HG03442 (cell line): ENCODE measurements around the gene GPN3.
"Not testable (repeated sequence)": the region's sequence is repeated elsewhere in the genome, so short reads cannot be mapped to it uniquely, and the experiment has no call there.

Experiments used
- ATAC-seq: cut with Tn5 transposase; IDR thresholded peaks from one replicate; pipeline ENCODE4 v1.9.1; 2021; ENCODE audit warnings: mild to moderate bottlenecking, moderate library complexity; ENCODE audit not compliant: unreplicated experiment

GPN3 gene

DNA sequence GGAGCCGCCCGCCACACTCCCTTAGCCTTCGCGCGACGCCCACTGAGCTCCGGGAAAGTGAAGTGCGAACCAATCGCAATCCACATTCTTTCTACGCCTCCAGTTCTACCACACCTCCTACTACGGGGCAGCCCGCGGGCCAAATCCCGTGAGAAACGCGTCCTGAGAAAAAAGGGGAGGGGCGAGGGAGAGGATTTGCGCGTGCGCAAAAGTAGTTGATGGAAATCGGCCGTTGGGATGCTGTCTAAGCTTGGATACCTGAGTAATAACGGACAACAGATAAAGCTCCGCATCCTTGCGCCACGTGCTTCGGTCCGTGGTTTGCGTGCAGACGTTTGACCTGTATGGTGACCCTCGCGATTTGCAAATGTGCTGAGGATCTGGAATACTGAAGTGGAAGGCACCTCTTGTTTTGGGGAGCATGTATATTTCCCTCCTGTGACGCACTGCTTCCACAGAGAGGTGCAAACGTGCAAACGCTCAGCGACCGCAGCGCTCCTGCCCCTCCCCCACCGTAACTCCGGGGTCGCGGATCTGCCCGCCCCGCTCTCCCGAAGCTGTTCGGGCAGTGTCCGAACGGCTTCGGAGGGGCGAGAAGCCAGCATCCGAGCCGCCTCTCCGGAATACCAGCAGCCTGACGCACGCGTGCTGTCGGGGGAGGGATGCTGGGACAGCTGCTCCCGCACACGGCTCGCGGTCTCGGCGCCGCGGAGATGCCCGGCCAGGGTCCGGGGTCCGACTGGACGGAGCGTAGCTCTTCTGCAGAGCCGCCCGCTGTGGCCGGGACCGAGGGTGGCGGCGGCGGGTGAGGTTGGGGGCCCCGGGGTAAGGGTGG, at the start of gene GPN3, which contains the start of gene FAM216A:
GPN3 (minus strand) TSS at position 44 of the 835 bp plus-strand sequence. CDS start 54 bp downstream, outside the sequence.
FAM216A (plus strand) TSS at position 632 of the 835 bp plus-strand sequence; CDS start at position 663, 31 bp downstream.
- ATAC-seq, result peak; percentile 75

DNA sequence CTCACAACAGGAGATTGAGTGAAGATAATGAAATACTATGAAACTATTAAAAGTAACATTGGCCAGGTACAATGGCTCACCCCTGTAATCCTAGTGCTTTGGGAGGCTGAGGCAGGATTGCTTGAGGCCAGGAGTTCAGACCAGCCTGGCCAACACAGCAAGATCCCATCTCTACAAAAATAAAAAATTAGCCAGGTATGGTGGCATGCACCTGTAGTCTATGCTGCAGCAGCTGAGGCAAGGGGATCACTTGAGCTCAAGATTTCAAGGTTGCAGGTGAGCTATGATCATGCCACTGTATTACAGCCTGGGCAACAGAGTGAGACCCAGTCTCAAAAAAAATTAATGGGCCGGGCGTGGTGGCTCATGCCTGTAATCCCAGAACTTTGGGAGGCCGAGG, 48.9 kb upstream of the GPN3 start:
- no peak for ATAC-seq

DNA sequence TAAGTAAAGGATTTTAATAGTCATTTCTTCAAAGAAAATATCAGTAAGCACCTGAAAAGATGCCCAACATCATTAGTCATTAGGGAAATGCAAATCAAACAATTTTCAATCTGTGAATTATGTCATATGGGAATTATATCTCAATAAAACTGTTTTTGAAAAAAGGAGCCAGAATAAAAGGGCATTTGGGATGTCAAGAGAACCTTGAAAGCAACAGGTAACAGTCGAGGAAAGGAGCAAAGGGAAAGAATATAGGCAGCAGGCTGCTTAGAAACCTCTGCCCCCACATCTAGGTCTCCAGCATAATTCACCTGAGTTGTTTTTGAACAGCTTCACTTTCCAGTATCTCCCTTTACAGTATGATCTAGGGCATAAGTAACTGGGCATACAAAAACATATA, 46.3 kb upstream of the GPN3 start:
- ATAC-seq, result no peak

DNA sequence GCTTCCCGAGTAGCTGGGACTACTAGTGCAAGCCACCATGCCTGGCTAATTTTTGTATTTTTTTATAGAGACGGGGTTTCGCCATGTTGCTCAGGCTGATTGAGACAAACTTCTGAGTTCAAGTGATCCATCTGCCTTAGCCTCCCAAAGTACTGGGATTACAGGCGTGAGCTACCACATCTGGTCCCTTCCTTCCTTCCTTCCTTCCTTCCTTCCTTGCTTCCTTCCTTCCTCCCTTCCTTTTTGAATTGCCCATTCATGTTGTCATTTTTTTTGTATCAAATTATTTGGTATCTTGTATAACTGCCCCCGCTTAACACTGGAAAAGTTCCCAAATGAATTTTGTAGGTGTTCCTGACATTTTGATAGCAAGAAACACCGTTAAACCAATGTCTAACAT, 45.8 kb upstream of the GPN3 start:
- ATAC-seq, result no peak

DNA sequence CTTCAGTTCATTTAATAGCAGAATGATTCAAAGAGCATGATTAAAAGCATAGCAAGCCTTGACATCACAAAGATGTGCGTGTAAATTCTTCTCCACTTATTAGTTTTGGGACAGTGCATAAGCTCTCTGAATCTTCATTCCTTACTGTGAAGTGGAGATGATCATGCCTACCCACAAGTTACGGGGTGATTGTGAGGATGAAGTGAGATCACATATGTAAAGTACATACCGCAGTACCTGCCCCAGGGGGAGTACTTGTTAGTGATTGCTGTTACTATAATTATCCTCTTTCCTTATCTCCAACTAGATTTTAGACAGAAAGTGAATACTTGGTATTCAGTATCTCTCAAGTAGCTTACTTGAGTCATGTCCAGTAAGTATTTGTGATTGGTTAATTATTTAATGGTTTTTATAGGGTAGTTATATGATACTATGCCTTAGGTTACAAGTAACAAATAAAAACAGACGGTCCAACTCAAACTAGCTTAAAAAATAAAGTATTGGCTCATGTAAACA, 40.1 kb upstream of the GPN3 start:
- no peak for ATAC-seq

DNA sequence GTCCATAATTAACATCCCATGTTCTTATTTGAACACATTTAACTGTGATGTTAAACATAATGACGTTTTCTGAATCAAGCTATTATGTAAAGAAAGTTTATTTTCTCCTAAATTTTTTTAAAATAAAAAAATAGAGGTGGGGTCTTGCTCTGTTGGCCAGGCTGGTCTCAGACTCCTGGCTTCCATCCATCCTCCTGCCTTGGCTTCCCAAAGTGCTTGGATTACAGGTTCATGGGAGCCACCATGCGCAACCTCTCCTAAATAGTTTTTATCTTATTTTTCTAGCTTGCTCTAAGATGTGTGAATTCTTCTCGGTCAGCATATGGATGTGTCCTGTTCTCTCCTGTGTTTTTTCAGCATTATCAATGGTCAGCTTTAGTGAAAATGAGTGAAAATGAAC, 37.3 kb upstream of the GPN3 start:
- ATAC-seq, result no peak

DNA sequence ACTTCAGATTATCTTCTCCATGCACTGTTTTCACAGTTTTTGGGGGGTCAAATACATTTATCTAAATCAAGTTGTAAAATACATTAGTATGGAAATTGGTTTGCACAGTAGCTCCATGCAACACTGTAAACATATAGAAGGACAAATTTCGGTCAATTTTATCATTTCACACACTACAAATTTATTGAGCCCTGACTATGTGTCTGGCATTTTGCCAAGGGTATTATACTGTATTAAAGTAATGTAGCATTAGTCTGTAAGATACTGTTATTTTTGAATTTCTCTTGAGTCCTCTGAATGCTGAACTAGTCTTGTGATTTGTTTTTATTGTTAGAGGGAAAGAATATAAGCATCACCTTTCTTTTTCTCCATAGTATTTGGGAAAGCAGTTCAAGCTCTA, 35.4 kb upstream of the GPN3 start:
- no peak for ATAC-seq

DNA sequence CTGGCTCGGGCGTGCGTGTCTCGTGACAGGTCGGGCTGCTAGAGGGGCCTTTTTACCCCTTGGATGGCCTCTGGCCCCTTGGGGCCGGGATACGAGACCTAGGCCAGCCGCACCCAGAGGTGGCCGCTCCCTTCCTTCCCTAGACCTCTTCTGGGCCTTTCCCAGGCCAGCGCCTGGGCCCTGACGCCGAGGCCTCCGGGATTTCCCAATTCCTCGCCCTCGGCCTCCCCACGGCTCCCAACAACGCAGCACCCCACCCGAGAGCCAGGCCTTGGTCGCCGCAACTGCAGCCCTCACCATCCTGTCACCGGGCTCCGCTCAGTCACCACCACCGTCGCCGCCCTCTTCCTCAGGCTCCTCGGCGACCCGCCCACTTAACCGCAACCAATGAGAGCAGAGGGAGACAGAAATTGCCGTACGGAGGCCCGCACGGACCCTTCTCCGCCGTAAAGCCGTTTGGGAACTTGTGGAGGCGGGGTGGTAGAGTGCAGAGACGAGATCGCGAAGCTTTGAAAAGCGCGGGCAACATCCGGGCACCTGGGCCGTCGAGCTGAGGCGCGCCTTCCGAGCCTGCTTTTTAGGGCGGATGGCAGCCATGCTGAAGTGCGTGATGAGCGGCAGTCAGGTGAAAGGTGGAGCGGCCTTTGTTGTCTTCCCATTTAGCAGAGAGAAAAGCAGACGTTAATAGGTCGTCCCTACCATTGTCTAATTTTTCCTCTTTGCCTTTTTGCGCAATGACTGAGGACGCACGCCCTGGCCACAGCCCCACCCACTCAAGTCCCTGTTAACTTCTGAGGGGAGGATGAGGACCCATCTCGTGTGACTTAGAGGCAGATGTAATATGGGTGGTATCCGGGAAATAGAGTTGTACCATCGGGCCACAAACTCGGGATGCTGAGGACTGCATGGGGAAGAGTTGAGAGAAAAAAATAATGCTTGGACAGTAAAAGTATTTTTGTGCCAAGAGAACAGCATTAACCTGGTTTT, 34.0 kb upstream of the GPN3 start, which contains the start of the genes RAD9B and VPS29:
RAD9B (plus strand) TSS at position 580 of the 987 bp plus-strand sequence; CDS start at position 587, 7 bp downstream.
VPS29 (minus strand) TSS at position 360 of the 987 bp plus-strand sequence; CDS start at position 300, 60 bp downstream.
- peak; percentile 93 for ATAC-seq

DNA sequence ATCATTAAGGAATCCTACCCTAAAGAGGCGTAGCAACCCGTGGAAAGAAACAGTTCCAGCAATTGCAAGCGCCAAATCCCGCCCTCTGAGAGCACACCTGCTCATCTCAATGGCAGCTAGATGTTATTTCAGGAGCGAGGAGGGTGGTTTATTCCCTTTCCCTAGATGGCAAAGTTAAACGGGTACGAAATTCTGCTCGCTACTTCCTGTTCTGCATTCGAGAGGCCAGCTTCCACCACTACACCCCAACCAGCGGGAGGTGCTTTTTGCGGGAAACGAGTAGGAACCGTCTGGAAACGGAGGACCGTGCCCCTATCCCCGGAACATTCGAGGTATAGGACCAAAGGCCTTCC, 33.3 kb upstream of the GPN3 start:
- no peak for ATAC-seq

DNA sequence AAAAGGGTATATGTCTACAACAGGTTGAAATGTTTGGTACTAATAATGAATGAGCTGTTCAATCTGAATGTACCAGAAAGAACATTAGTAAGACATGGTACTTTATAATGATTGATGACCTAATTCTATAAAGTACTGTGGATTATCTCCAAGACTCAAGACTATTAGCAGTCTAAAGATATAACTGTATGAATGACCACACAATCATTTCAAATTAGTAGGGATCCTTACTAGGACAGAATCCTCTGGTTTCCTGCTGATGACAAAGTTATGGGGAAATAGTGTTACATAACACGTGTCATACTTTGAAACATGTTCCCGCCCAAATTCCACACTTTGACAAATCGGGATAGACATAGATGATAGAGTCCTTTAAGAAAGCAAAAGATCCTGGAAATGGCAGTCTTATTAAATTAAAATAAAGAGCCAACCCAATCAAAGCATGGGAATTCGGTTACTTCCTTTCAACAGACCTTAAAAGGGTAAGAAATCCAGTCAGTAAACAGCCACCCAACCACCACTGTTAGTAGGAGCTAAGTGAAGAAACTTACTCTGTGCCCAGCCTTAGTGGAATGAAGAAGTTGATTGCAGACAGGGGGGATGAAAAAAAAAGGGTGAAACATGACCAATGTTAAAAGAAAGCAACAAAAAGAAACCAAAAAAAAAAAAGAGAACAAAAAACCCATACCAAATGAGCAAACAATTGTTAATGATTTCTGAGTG, 31.1 kb upstream of the GPN3 start:
- ATAC-seq, result no peak

DNA sequence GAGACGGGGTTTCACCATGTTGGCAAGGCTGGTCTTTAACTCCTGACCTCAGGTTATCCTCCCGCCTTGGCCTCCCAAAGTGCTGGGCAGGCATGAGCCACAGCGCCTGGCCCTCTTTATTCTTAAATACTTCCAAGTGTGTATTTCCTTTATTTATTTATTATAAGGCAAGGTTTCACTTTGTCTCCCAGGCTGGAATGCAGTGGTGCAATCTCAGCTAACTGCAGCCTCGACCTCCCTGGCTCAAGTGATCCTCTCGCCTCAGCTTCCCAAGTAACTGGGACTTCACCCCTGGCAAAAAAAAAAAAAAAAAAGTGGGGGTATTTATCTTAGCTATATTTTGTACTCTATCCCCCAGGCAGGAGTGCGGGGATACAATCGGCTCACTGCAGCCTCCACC, 7.4 kb upstream of the GPN3 start:
- ATAC-seq, result no peak

DNA sequence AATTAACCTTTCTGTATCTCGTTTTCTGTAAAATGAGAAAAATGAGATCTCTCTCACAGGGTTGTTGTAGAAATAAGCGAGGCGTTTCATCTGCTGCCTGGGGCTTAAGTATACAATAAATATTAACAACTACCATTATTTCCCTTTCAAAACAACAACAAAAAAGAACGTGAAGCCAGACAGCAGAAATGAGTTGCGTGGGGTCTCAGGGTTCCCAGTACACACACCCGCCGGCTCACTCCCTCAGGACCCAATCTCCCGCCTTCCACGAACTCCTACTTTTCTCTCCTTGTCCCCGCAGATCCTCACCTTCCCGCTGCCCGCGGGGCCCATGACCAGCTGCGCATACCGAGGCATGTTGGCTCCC, 227 bp downstream of the GPN3 start:
- ATAC-seq, result no peak

DNA sequence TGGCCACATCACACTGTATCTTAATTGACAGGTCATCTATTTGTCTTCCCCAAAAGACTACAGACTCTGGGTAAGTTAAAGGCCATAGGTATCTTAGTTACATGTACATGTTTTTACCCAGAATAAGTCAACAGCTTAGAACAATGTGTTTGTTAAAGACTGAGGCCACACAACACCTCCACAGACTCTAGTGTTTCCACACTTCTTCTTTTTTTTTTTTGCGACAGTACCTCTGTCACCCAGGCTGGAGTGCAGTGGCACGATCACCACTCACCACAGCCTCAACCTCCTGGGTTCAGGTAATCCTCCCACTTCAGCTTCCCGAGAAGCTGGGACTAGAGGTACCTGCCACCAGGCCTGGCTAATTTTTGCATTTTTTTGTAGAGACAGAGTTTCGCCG, 1.3 kb downstream of the GPN3 start:
- ATAC-seq, result no peak

DNA sequence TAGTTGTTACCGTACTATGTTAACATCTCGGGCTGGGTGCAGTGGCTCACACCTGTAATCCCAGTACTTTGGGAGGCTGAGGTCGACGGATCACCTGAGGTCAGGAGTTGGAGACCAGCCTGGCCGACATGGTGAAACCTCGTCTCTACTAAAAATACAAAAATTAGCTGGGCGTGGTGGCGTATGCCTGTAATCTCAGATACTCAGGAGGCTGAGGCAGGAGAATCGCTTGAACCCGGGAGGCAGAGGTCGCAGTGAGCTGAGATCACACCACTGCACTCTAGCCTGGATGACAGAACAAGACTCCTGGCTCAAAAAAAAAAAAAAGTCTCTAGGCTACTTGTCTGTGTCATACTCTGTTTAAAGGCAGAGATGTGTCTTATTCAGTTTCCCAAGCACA, 2.3 kb downstream of the GPN3 start:
- ATAC-seq, result not testable (repeated sequence)

DNA sequence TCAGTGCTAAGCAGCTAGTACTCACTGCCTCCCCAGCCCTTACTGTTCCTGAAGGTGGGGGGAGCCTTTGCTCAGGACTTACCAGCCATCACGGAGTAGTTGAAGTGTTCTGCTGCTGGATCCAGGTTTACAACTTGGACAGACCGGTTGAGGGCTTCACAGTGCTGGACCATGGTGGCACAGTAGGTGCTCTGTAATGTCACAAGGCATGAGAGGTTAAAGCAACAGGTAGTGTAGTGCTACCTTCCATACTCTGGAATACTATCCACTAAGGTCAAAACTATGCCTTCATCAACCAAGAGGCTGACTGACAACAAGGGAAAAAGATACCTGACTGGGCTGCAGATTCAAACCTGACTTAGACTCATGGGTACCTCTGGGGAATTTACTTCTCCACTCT, 3.0 kb downstream of the GPN3 start:
- ATAC-seq, result no peak

DNA sequence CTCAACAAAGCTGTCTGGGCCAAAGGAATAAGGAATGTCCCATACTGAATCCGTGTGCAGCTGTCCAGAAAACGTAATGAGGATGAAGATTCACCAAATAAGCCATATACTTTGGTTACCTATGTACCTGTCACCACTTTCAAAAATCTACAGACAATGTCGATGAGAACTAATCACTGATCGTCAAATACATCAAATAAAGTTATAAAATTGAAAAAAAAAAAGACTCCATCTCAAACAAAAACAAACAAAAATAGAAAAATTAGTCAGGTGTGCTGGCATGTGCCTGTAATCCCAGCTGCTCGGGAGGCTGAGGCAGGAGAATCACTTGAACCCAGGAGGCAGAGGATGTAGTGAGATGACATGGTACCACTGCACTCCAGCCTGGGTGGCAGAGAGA, 6.9 kb downstream of the GPN3 start:
- ATAC-seq, result not testable (repeated sequence)

DNA sequence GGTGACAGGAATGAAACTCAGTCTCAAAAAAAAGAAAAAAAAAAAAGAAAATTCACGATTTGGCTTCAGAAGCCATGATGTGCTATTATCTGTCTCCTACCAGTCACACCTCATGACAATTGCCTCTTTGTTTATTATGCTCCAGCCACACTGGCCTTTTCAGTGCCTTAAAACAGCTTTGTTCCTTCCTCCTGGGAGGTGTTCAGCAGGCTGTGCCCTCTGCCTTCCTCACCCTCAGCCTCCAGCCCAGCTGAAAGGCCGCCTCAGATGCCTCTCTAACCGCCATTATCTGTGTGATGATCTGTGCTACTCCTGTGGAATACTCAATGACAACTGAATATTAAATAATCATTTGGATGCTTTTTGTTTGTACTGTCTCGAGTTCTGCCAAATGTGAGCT, 9.3 kb downstream of the GPN3 start:
- no peak for ATAC-seq

DNA sequence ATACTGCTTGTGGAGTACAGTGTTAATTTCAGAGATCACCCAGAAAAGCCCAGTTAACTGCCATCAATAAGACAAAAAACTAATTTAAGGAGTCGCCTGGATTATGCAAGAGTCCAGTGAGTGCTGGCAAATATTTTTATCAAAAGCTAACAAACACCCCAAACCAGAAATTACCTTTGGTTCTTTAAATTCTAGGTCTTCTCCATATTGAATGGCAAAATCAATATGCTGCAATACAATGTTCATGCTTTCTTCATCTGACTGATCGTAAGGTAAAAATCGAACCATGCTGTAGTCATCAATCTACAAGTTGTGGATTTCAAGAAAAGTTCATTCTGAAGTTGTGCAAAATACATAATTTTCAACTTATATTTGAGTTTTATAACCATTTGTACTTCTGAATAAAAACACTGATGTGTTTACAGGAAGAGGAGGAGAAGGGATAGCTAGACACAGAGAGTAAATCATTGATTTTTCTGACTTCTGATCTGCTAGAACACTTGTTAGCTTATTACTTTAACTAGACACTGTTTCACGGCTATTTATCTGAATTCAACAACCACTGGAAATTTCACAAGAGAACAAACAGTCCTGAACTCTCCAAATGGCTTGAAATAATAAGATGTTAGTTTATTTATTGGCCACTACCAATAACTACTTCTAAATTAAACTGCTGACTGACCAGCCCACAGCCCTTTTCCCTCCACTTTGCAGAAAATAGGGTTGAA, 14.3 kb downstream of the GPN3 start:
- ATAC-seq, result no peak

DNA sequence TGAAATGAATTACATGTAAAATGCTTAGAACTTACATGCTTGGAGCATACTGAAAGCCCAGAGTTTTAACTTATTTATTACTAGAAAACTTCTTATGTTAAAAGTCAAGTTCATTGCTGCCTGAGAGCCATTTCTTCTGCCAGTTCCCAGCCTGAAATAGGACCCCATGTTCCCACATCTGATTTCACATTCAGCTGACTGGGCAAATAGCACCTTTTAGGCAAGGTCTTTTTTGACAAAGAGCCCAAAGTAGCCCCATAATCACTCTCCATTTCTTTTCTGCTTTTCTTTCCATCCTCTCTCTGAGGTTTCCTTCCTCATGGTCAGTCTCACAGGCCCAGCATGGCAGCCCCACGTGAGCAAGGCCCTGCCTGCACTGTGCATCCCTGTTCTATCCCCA, 16.8 kb downstream of the GPN3 start:
- ATAC-seq, result no peak
